Stimulated activated CD8-positive, alpha-beta memory T cell treated with anti-CD3 and anti-CD28 coated beads, Interleukin-2, amount 100 ng/mL, for 48 hours (primary cell): ENCODE data around the gene THOC5.

ENCODE experiments used
- DNase-seq, 2 donors: peaks; one replicate each; pipeline ENCODE4 v3.0.0-alpha.2; 2020; ENCODE audit warnings: low read depth in 2 of 2

The THOC5 gene

DNA sequence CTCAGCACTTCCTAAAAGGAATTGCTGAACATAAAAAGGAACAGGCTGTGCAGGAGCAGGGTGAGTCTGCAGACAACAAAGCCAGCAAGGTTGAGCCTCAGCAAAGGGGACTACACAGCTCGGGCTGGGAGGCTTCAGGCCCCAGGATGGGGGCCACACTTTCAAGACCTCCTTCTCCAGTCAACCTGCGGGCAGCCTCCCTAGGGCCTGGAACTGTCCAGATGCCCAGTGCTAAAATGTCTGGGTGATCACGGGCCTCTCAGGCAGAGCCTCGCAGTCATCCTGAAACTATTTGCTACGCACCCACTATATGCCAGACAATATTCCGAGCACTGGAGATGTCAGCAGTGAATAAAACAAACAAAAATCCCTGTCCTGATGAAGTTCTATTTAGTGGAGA, 77.4 kb downstream of the THOC5 start:
- no peak for DNase-seq

DNA sequence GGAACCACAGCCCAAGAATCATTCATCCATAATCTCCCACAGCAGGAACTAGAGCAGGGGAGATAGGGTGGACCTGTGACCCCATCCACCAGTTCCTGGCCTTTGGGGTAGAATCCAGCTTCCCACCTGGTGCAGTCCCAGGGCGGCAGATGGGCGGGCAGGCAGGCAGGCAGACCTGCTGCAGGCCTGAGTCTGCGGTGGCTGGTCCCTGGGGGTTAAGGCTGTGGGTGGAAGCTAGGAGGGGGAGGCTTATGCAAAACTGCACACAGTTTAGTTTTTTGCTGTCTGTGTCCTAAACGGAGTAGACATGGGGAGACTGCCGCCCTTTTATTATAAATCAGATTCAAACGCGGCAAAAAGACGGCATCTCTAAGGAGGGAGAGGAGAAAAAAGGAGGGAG, 78.0 kb downstream of the THOC5 start:
- no peak for DNase-seq

DNA sequence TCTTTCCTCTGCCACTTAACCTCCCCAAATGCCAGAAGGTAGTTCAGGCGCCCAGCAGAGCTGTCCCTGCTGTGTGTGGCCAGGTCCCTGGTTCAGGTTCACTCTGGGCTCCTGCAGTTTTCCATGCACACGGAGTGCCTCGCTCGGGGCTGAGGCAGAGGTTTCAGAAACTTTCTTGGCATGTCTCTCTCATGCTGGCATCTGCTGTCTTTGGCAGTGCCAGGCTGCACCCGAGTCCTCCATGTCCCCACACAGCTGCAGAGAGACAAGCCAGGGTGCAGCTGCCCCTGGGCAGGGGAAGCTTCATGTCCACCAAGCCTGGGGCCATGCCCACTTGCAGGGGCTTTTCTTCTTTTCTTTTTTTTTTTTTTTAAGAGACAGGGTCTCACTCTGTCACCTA, 80.6 kb downstream of the THOC5 start:
- no peak for DNase-seq

DNA sequence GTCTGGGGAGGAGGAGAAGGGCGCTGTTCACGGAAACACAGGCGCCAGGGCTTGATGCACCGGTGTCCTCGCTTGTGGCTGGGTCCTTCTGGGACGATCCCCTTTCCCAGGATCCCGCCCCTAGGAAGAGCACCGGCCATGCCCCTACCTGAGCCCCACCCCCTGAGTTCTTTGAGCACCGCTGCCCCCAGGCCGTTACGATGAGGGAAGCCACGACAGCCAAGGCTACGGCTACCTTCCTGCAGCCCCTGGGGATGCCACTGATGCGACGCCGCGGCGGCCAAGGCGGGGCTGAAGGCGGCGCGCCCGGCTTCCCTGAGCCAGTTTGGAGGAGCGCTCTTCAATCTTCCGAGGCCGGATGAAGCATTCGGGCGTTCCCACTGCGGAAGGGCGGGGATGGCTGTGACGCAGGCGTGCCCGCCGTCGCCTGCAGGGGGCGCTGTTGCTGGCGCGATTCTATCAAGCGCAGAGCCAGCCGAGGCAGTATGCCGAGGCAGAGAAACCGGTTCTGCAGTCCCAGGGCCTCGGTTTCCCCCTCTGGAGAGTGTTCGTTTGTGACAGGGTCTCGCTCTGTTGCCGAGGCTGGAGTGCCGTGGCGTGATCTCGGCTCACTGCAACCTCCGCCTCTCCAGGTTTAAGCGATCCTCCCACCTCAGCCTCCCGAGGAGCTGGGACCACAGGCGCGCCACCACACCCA, 83.2 kb downstream of the THOC5 start:
- peak; percentile 66 to 75 for DNase-seq

DNA sequence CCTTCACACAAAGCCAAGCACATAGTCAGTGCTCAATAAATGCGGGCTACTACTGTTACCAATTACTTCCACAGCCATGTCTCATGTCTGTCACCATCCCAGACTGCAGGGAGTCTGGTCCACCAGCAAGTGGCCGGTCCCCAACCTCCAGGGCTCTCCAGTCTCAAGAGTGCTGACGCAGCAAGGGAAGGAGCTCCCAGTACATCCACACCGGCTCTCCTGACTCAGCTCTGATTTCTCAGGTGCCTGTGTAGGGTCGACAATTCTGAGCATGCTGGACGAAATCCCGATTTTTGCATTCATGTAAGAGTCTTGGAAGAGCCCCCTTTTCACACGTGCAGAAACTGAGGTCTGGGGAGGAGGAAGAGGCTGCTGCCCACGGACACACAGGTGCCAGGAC, 83.8 kb downstream of the THOC5 start:
- no peak for DNase-seq

DNA sequence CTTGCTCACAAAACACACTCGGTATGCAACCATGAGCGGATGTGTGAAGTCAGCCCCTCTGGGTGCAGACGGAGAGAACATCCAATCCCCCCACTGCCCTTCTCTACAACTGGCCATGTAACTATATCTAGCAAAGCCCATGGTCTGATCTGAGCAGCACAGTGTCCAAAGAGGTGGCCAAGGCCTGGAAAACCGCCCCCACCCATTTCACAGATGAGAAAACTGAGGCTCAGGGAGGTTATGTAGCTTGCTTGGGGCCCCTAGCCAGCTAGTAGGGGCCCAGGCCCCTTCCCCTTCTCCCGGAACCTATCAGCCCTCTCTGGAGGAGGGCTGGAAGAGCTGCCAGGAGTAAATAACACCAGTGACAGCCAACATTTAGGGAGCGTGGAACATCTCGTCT, 89.0 kb downstream of the THOC5 start:
- no peak for DNase-seq

DNA sequence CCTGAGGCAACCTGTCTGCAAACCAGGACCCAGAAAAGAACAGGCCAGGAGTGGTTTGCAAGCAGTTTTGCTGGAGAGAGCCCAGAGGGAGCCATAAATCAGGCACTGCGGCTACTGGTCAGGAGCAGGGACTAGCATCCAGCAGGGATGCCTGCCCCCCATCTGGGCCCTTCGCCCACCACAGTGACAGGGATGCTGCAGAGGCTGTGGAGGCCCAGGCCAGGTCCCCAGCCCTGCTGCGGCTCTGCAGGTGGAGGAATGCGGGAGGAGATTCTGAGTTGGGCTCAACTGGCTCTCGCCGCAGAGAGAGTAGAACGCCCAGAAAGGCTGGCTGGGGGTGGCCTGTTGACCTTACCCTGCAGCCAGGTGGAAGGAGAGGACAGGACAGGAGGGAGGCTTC, 89.9 kb downstream of the THOC5 start:
- no peak for DNase-seq

DNA sequence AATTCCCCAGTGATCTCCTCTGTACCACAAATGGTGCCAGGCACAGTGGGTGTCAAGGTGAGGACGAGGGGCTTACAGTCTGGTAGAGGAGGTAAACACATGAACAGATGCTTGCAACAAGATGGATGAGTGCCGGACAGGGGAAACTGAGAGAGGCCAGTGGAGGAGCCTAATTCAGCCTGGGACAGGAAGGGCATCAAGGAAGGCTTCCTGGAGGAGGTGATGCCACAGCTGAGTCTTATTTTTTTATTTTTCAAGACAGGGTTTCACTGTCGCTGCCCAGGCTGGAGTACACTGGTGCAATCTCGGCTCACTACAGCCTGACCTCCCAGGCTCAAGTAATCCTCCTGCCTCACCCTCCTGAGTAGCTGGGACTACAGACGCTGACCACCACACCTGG, 92.3 kb downstream of the THOC5 start:
- no peak for DNase-seq

DNA sequence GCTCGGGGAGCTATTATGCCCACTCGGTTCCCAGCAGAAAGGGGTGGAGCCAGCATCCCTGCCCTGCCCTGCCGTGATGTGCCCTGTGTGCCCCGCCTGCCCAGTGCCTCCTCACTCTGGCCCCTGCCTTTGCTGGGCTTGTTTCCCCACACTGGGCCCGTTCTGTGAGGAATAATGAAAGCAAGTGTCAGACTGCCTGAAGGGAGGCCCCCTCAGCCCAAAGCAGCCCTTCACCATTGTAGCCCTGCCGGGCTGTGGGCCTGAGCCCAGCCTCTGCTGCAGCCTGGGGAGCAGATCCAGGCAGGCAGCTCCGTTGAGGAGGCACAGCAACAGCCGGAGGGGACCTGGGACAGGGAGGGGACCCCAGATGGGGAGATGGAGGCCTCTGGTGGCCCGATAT, 93.8 kb downstream of the THOC5 start:
- no peak for DNase-seq

DNA sequence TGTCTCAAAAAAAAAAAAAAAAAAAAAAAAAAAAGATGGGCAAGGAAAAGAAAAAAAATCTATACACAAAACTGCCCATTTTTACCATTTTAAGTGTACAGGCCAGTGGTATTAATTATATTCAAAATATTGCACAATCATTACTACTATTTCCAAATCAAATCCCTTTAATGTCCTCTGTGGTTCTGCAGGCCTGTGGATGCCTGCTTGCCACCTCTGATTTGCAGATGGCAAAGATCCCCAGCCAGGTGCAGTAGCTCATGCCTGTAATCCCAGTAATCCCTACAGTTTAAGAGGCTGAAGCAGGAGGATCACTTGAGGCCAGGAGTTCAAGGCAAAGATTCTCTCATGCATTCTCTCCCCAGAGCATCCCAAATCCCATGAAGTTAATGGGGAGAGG, 95.0 kb downstream of the THOC5 start:
- DNase-seq = no peak

DNA sequence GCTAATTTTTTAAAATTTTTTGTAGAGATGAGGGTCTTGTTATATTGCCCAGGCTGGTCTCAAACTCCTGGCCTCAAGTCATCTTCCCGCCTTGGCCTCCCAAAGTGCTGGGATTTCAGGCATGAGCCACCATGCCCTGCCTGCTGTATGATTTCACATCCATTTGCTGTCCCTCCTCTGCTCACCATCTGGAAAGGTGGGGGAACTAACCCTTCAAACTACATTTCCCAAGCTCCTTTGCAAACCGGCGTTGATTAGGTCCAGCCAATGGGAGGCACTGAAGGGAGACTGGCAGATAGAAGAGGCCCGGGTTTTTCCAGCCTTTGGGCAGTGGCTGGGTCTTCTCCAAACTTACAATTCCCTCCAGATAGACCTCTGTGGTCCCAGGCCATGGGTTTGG, 95.8 kb downstream of the THOC5 start:
- no peak for DNase-seq

DNA sequence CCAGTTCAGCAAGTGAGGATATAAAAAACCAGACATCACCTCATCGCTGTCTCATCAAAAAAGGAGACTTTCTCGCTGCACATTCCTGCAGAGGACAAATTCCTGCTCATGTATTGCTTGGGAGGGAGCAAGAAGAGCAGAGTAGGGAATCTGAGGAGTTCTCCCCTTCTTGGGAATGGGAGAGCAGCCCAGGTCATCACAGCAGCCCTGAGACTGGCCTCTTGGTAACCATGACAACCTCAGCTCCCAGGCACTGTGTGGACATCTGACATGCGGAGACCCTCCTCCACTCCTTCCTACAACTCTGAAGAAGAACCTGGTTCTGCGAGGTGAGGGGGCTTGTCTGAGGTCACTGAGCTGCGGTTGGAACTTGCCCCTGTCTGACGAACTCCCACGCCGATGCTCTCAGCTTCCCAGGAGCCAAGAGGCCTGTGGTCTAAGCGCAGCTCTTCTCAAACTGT, 97.3 kb downstream of the THOC5 start:
- no peak for DNase-seq
